ENCODE results near the gene CTAG2.

GRCh38 chrX:154649503-154650220 lies 3.7 kb downstream of the CTAG2 start:
- TF ChIP-seq EP300 (IDR thresholded peaks at IDR 0.05; ENCODE audit: low read depth) (no peak), POLR2AphosphoS5 (IDR thresholded peaks at IDR 0.05) (no peak)
